Vagina (tissue), 2 donors: Measurements from ENCODE around the gene PHF11.

Experiments used
- POLR2AphosphoS5 ChIP-seq, 2 donors: sonication (generic); formaldehyde crosslinking; IDR thresholded peaks; one replicate each; pipeline ENCODE4 v1.9.0; 2017; ENCODE audit warnings: antibody characterized with exemption in 2 of 2, mild to moderate bottlenecking in 2 of 2, low read depth in 1 of 2; ENCODE audit not compliant: insufficient read depth in 1 of 2
- TF ChIP-seq, protein P1 (sequence below), 3 experiments: fragments of 450-650 bp in 2 of 3; fragments of 200-600 bp in 1 of 3; sonication (generic) in 1 of 3; IDR thresholded peaks; one replicate each; pipeline ENCODE4 v1.5.1; 2017 to 2019; ENCODE audit warnings: antibody characterized with exemption in 3 of 3, mild to moderate bottlenecking in 2 of 3, moderate library complexity in 2 of 3

DNA sequence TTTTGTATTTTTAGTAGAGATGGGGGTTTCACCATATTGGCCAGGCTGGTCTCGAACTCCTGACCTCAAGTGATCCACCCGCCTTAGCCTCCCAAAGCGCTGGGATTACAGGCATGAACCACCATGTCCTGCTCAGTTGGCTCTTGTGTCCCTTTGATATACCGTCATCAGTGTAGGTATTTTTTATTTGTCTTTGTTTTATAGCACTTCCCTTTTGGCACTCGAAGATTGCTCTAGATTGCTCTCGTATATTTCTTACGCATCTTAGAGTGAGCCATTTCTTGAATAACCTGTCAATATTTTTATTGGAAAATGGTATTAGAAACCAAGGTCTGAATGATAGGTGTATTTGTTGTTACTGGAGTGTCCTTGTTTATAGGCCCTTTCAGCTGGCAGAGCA, 42.3 kb upstream of the PHF11 start:
- TF ChIP-seq, protein P1, sequence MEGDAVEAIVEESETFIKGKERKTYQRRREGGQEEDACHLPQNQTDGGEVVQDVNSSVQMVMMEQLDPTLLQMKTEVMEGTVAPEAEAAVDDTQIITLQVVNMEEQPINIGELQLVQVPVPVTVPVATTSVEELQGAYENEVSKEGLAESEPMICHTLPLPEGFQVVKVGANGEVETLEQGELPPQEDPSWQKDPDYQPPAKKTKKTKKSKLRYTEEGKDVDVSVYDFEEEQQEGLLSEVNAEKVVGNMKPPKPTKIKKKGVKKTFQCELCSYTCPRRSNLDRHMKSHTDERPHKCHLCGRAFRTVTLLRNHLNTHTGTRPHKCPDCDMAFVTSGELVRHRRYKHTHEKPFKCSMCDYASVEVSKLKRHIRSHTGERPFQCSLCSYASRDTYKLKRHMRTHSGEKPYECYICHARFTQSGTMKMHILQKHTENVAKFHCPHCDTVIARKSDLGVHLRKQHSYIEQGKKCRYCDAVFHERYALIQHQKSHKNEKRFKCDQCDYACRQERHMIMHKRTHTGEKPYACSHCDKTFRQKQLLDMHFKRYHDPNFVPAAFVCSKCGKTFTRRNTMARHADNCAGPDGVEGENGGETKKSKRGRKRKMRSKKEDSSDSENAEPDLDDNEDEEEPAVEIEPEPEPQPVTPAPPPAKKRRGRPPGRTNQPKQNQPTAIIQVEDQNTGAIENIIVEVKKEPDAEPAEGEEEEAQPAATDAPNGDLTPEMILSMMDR (IDR thresholded peaks at IDR 0.05): no peak
- no peak for TF ChIP-seq POLR2AphosphoS5 (IDR thresholded peaks at IDR 0.05; ENCODE audit: insufficient read depth in 1 of 2, low read depth in 1 of 2)
